CD4-positive, alpha-beta T cell treated with Interferon gamma for 1 hour (primary cell): ENCODE results near the gene HSD17B8.

Experiments used
- DNase-seq: peaks from one replicate; pipeline ENCODE4 v3.0.0-alpha.2; 2020

HSD17B8 gene

DNA sequence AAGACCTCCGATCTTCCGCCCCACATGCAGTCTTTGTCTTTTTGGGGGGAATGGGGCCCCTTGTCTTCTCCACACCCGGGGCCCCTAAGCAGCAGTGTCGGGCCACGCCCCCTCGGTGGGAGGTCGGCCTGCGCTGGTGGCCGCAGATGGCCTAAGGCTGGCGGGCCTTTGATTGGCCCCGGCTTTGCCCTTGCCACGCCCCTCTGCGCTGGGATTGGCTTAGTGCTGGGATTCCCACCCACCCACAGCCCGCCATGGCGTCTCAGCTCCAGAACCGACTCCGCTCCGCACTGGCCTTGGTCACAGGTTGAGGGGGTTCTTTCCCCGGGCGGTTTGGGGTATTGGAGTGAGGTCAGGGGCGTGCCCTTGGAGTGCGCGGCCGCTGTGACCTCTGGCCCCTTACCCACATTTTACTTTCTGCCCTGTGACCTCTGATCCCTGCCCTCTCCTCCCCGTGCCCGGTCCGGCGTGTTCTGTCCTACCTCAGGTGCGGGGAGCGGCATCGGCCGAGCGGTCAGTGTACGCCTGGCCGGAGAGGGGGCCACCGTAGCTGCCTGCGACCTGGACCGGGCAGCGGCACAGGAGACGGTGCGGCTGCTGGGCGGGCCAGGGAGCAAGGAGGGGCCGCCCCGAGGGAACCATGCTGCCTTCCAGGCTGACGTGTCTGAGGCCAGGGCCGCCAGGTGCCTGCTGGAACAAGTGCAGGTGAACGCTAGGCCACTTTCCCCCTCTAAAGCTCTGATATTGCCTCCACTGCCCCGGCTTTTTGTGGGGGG is at the start of gene HSD17B8:
Gene HSD17B8 (plus strand): TSS at position 241 of the 776 bp plus-strand sequence. CDS start 14 bp downstream, at position 255.
- DNase-seq, result peak; percentile 91

DNA sequence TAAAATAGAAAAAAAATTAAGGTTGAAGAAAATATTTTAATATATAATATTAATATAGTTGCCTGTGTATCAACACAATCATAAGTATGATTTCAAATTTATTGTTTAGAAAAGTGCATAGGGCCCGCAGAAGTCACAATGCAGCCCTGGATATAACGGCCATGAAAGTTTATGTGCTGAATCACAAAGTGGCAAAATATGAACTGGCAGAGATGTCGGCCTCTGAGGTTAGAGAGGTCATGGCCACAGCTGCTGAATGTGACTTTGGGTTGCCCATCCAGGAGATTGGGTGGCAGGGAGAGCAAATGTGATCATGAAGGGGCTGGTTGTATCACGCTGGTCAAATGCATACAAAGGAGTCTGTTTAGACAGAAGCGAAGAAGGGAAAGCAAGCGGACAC is 47.9 kb upstream of the HSD17B8 start:
- no peak for DNase-seq

GRCh38 chr6:33156964-33157363 is 47.5 kb upstream of the HSD17B8 start:
- no peak for DNase-seq

DNA sequence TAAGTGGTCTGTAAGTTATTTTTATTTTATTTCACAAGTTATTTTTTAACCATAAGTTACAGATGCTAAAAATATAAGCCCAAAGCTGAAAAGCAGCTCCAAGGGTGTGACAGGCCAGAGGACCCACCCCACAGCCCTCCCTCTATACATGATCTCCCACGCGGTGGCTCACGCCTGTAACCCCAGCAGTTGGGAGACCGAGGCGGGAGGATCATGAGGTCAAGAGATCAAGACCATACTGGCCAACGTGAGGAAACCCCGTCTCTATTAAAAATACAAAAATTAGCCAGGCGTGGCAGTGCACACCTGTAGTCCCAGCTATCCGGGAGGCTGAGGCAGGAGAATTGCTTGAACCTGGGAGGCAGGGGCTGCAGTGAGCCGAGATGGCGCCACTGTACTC is 44.4 kb upstream of the HSD17B8 start:
- no peak for DNase-seq

GRCh38 chr6:33160728-33161344 is 43.6 kb upstream of the HSD17B8 start:
- DNase-seq, result no peak

GRCh38 chr6:33161354-33162331 is 42.8 kb upstream of the HSD17B8 start:
- DNase-seq, result peak; percentile 79

- no peak for DNase-seq
Observed at GRCh38 chr6:33163540-33163939, 40.9 kb upstream of the HSD17B8 start.

DNA sequence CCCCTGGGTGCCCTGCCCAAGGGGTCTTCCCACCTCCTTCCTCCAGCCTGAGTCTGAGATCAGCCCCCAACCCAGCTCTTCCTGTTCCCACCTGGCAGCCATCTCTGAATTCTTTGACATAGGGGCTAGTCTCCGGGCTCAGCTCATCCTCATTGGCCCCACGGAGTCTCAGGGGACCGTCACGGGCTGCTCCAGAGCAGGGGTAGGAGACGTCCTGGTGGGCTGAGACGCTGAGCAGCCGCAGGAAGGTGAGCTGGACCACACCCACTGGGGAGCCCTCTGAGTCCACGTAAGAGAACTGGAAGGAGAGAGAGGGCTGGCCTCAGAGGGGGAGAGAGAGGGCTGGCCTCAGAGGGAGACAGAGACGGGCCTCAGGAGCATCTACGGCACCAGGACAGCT is 40.3 kb upstream of the HSD17B8 start:
- no peak for DNase-seq

DNA sequence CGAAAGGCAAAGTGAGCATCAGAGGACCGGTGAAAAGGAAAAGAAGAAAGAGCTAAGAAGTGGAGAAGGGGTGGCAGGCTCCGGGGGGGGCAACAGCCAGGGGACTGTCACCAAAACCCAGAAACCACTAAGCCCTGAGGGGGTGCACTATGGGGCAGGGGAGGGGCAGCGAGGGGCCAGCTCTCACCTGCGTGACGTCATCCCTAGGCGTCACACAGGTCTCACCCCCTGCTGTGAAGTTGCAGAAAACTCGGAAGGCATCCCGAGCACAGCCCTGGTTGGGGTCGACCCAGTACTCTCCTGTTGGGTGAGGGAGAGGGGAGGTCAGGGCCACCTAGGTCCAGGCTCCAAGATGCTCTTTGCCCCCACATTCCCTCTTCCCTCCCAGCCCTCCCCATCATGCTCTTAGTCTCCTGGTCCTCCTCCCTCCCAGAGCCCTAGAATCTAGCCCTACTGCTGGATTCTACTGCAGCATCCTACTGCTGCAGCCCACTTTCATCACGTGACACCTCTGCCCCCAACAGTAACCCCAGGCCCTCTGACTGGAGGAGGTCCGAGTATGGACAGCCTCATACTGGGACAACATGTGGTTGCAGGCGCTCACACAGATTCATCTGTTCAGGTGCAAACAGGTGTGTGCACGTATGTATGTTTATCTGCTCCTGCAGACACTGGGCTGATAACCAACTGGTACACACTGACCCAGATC is 39.6 kb upstream of the HSD17B8 start:
- DNase-seq, result no peak

GRCh38 chr6:33165581-33166258 is 38.7 kb upstream of the HSD17B8 start:
- no peak for DNase-seq

- no peak for DNase-seq
Observed at GRCh38 chr6:33166363-33166762, 38.1 kb upstream of the HSD17B8 start.

DNA sequence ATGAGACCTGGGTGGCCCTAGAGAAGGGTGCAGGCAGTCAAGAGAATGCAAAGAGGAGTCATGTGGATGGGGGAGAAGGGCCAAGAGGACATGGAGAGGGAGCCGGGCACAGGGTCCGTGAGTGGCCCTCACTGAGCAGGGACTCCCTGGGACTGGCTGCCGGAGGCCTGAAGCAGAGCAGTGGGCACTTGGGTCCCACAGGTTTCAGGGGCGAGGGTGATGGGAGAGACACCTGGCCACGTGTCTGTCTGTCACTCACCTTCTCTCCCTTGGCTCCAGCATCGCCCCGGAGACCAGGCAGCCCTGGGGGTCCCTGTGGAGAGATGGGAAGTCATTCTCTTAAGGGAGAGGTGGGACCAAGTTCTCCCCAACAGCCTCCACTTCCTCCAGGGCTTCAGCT is 37.6 kb upstream of the HSD17B8 start:
- no peak for DNase-seq

- DNase-seq, result no peak
Observed at GRCh38 chr6:33167374-33168283, 36.8 kb upstream of the HSD17B8 start.

DNA sequence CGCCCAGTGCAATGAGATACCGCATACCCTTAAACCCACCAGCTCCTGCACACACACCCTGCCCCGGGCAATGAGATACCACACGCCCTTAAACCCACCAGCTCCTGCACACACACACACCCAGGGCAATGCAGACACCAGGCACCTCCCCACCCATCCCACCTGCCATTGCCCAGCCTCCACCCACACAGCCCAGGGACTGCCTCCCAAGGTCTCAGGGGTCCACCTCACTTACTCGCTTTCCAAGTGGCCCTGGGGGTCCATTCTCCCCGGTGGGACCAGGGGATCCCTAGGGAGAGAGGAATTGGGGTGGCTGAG is 36.2 kb upstream of the HSD17B8 start:
- DNase-seq, result no peak

DNA sequence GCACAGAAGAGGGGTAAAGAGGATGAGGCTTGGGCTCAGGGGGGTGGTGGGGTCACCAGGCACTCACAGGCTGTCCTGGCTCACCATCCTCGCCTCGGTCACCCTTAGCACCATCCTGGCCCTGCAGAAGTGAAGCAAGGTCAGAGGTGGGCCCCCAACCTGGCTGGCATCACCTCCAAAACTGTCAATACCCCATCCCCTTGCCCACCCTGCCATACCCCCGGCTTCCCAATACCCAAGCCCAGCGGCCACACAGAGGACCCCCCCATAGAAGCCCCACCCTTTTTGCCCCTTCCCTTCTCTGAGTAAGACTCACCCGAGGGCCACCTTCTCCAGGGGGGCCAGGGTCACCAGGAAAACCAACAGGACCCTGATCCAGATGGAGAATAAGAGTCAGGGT is 35.8 kb upstream of the HSD17B8 start:
- no peak for DNase-seq

DNA sequence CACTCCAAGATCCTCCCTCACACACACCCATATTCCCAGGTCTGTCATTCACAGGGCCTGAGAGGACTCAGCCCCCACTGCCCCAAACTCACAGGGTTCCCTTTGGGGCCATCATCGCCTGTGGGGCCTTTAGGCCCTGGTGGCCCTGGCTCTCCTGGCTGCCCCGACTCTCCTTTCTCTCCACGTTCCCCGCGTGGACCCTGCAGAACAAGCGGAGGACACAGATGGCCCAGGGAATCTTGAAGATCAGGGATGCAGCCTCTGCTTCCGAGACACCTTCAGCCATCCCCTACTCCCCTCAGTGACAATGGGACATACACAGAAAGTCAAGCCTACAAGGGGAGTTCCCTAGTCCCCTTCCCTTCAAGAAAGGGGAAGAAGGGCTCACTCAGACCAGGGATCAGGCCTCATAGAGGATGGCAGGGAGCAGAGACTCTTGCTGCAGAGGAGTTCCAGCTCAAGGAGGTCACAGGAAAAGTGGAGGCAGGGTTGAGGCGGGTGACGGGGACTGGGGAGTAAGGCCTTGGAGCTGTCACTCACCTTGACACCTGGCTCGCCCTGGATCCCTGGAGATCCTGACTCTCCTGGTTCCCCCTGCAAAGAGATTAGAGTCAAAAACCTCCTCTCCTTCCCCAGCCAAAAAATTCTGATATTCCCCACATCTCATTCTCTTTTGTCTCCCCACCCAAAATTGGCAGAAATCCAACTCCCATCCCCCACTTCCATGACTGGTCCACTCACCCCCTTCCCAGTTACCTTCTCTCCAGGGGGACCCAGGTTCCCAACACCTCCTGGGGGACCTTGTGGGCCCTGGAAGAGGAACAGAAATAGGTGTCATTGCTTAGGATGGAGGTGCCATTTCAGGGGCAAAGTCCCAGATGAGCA is 34.9 kb upstream of the HSD17B8 start:
- no peak for DNase-seq

- no peak for DNase-seq
Observed at GRCh38 chr6:33170176-33171015, 34.1 kb upstream of the HSD17B8 start.

- DNase-seq, result no peak
Observed at GRCh38 chr6:33171016-33171879, 33.2 kb upstream of the HSD17B8 start.
